BE2C (cell line): ENCODE results near the gene NUMBL.

Experiments used
- DNase-seq: peaks from one replicate; pipeline ENCODE4 v3.0.0-alpha.2; 2020
- H3K27me3 ChIP-seq: fragments of 250-450 bp; sonication (Bioruptor Pico); 2 replicates; pipeline ENCODE4 v1.5.1; 2020; ENCODE audit warnings: mild to moderate bottlenecking
- H3K36me3 ChIP-seq: fragments of 250-450 bp; sonication (Bioruptor Pico); 2 replicates; pipeline ENCODE4 v1.5.1; 2020; ENCODE audit warnings: mild to moderate bottlenecking
- H3K4me1 ChIP-seq: fragments of 250-450 bp; sonication (Bioruptor Pico); 2 replicates; pipeline ENCODE4 v1.5.1; 2020
- H3K4me3 ChIP-seq: 2 replicates; pipeline ENCODE4 v1.5.1; 2011; ENCODE audit warnings: low read depth, low read length
- H3K9me3 ChIP-seq: fragments of 250-450 bp; sonication (Bioruptor Pico); 2 replicates; pipeline ENCODE4 v1.5.1; 2020
- TF ChIP-seq, protein P1 (sequence below): IDR thresholded peaks from 2 replicates; pipeline ENCODE4 v1.5.1; 2012; ENCODE audit warnings: mild to moderate bottlenecking, low read depth, low read length

NUMBL gene

DNA sequence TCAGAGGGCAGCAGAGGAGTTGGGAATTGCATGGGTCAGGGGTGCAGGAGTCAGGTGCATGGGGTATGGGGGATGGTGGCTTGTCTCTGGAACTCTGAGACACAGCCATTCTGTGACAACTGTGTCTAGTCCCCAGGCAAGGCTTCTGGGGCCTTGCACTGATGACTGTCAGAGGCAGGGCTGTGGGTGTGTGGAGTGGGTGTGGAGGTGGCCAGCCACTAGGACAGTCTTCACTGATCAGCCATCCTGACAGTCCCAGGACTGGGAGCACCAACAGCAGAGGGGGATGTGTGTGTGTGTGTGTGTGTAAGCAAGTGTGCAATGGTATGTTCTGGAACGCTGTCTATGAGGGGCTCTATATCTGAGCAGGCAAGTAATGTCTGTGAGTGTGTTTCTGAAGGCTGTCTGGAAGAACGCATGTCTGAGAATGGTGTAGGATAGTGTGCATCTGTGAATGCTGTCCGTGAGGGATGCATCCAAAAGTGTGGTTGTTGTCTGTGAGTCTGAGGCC, 5.4 kb downstream of the NUMBL start:
- Histone ChIP-seq H3K27me3 (no peaks in the 10 kb centered on the region), H3K4me1 (no peaks in the 10 kb centered on the region; the same call in 1 of the 2 replicates), H3K36me3 (peaks cover 31% of the 10 kb centered on the region), H3K9me3 (no peaks in the 10 kb centered on the region), H3K4me3 (no peak overlapping the region)
- no peak for DNase-seq
- TF ChIP-seq, protein P1, sequence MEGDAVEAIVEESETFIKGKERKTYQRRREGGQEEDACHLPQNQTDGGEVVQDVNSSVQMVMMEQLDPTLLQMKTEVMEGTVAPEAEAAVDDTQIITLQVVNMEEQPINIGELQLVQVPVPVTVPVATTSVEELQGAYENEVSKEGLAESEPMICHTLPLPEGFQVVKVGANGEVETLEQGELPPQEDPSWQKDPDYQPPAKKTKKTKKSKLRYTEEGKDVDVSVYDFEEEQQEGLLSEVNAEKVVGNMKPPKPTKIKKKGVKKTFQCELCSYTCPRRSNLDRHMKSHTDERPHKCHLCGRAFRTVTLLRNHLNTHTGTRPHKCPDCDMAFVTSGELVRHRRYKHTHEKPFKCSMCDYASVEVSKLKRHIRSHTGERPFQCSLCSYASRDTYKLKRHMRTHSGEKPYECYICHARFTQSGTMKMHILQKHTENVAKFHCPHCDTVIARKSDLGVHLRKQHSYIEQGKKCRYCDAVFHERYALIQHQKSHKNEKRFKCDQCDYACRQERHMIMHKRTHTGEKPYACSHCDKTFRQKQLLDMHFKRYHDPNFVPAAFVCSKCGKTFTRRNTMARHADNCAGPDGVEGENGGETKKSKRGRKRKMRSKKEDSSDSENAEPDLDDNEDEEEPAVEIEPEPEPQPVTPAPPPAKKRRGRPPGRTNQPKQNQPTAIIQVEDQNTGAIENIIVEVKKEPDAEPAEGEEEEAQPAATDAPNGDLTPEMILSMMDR, result no peak

DNA sequence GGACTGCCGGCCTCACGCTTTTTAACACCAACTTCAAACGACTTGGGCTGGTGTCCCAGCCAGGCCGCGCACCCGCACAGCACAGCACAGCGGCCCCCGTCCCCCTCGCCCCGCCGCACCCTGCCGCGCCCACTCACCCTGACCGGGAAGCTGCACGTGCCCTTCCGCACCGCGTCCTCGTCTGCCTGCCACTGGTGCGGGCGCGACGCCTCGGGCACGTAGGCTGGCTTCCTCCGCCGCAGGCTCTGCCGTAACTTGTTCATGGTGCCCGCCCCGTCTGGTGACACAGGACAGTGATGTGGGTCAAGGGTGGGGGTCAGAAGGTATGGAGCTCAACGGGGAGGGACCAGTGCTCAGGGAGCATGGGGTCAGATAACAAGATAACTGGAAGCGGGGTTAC, 6.2 kb downstream of the NUMBL start:
- no peak overlapping the region for H3K4me3 ChIP-seq
- H3K36me3 ChIP-seq, result peaks cover 34% of the 10 kb centered on the region
- no peaks in the 10 kb centered on the region; the same call in 1 of the 2 replicates for H3K4me1 ChIP-seq
- no peak for DNase-seq
- no peaks in the 10 kb centered on the region for H3K9me3 ChIP-seq
- TF ChIP-seq, protein P1, result no peak
- no peaks in the 10 kb centered on the region for H3K27me3 ChIP-seq

DNA sequence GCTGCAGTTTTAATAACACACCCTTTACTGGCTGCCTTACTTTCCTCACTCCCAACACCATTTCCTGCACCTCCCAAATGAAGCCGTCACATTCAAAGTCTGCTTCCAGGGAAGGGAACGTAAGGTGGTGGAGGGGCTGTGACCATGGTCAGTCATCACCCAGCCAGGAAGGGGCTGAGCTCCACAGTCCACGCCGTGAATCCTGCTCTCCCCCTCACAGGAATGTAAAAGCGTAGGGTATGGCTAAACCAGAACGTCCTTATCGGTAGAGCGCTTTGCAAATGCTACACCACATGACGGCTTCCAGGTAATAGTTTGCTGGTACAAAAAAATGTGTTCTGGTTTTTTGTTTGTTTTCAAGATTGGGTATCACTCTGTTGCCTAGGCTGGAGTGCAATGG, 7.0 kb downstream of the NUMBL start:
- DNase-seq, result no peak
- no peaks in the 10 kb centered on the region for H3K4me1 ChIP-seq
- no peaks in the 10 kb centered on the region for H3K27me3 ChIP-seq
- TF ChIP-seq, protein P1, result no peak
- peaks cover 36% of the 10 kb centered on the region for H3K36me3 ChIP-seq
- H3K4me3 ChIP-seq, result no peak overlapping the region
- H3K9me3 ChIP-seq, result no peaks in the 10 kb centered on the region

DNA sequence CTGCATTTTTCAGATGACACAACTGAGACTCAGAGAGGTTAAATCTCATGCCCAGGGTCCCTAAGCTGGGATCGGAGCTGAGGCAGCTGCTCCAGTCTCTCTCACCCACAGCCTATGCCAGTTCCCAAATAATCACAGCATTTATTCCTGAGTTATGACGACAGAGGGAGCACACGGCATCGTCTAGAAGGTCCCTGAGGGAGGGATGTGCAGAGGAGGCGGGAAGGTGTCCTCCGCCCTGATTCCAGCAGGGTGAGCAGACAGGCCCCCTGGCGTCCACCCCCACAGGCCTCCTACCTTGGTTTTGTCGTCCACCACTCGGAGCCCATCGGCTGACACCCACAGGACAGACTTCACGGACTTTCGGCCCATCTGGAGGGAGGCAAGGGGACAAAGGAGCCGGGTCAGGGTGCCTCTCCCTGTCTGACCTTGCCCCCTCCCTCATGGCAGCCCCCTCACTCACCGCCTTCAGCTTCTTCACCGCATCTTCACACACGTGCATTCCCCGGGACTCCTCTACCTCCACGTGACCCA, 8.0 kb downstream of the NUMBL start:
- TF ChIP-seq, protein P1, result no peak
- Histone ChIP-seq H3K4me3 (no peak overlapping the region), H3K9me3 (no peaks in the 10 kb centered on the region), H3K4me1 (no peaks in the 10 kb centered on the region), H3K36me3 (peaks cover 40% of the 10 kb centered on the region), H3K27me3 (no peaks in the 10 kb centered on the region)
- DNase-seq, result no peak

DNA sequence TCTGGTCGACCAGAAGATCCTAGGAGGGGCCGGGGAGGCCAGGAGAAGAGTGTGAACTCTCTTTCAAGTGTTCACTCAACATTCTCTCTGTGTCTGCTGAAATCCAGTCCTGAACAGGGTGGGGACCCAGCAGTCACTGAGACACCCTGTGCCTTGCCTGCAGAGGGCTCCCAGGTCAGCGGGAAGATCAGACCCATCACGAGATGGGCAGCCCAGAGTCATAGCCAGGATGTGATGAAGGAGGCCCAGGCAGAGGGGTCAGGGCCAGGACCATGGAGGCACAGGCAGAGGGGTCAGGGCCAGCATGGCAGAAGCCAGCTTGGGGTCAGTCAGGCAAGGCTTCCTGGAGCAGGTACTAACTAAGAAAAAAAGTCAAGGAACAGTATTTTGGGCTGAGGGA, 9.4 kb downstream of the NUMBL start:
- TF ChIP-seq, protein P1, result no peak
- Histone ChIP-seq H3K27me3 (no peaks in the 10 kb centered on the region), H3K36me3 (peaks cover 47% of the 10 kb centered on the region), H3K9me3 (no peaks in the 10 kb centered on the region), H3K4me3 (no peak overlapping the region), H3K4me1 (no peaks in the 10 kb centered on the region)
- DNase-seq, result no peak

DNA sequence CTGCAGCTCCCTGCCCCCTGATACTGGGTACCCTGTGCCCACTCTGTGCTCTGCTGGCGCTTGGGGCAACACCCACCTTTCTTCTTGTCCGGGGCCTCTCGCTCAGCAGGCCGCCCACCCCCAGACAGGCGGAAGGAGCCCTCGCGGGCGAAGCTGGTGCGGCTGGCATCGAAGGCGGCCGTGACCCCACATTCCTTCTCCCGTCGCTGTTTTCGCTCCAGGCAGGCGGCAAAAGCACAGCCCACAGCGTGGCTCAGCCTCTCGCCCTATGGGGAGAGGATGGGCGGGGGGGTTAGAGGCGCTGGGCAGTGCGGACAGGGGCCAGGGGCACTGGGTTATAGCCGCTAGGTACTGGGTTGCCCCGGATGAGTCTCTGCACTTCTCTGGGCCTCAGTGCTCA, 13.3 kb downstream of the NUMBL start:
- H3K9me3 ChIP-seq, result no peaks in the 10 kb centered on the region
- TF ChIP-seq, protein P1, result no peak
- H3K4me1 ChIP-seq, result no peaks in the 10 kb centered on the region
- no peak overlapping the region for H3K4me3 ChIP-seq
- no peaks in the 10 kb centered on the region for H3K27me3 ChIP-seq
- peaks cover 61% of the 10 kb centered on the region for H3K36me3 ChIP-seq
- DNase-seq, result no peak
